ENCODE results near the gene FNDC7.
"Not testable (repeated sequence)": the region's sequence is repeated elsewhere in the genome, so short reads cannot be mapped to it uniquely, and the experiment has no call there.

Gene FNDC7

GRCh38 chr1:108758796-108759195, 46.1 kb downstream of the FNDC7 start:
- H3K9me3 Mint-ChIP-seq, result no peaks in the 10 kb centered on the region
- ATAC-seq (replicated peaks; ENCODE audit: extremely low read depth, poor library complexity, severe bottlenecking) (no peak), DNase-seq (ENCODE audit: low spot score in 2 of 2) (no peak)
- H3K27me3 Mint-ChIP-seq, result no peaks in the 10 kb centered on the region
- no peak overlapping the region for H3K4me3 Mint-ChIP-seq
- H3K27ac Mint-ChIP-seq (ENCODE audit: low read depth), result no peak overlapping the region
- H3K36me3 Mint-ChIP-seq (ENCODE audit: insufficient read depth), result peaks cover 58% of the 10 kb centered on the region
- peaks cover under 1% of the 10 kb centered on the region for H3K4me1 Mint-ChIP-seq

GRCh38 chr1:108767115-108767514, 54.4 kb downstream of the FNDC7 start:
- peaks cover 27% of the 10 kb centered on the region for H3K4me1 Mint-ChIP-seq
- ATAC-seq (replicated peaks; ENCODE audit: extremely low read depth, poor library complexity, severe bottlenecking) (no peak), DNase-seq (ENCODE audit: low spot score in 2 of 2) (no peak)
- H3K27ac Mint-ChIP-seq (ENCODE audit: low read depth), result no peak overlapping the region
- no peak overlapping the region for H3K4me3 Mint-ChIP-seq
- peaks cover 34% of the 10 kb centered on the region for H3K36me3 Mint-ChIP-seq (ENCODE audit: insufficient read depth)
- no peaks in the 10 kb centered on the region for H3K27me3 Mint-ChIP-seq
- H3K9me3 Mint-ChIP-seq, result no peaks in the 10 kb centered on the region

- Mint-ChIP-seq H3K36me3 (ENCODE audit: insufficient read depth) (peaks cover 34% of the 10 kb centered on the region), H3K4me3 (no peak overlapping the region), H3K4me1 (peaks cover 27% of the 10 kb centered on the region), H3K27ac (ENCODE audit: low read depth) (peak overlapping the region; percentile 45), H3K27me3 (no peaks in the 10 kb centered on the region), H3K9me3 (no peaks in the 10 kb centered on the region)
- DNase-seq (ENCODE audit: low spot score in 2 of 2) (no peak), ATAC-seq (replicated peaks; ENCODE audit: extremely low read depth, poor library complexity, severe bottlenecking) (no peak)
These were observed 55.0 kb downstream of the FNDC7 start for GRCh38 chr1:108767708-108768107.

GRCh38 chr1:108777839-108778238, 65.1 kb downstream of the FNDC7 start:
- Mint-ChIP-seq H3K36me3 (ENCODE audit: insufficient read depth) (peaks cover 50% of the 10 kb centered on the region), H3K9me3 (no peaks in the 10 kb centered on the region), H3K27ac (ENCODE audit: low read depth) (no peak overlapping the region), H3K4me3 (no peak overlapping the region), H3K27me3 (no peaks in the 10 kb centered on the region), H3K4me1 (no peaks in the 10 kb centered on the region)
- no peak for ATAC-seq (replicated peaks; ENCODE audit: extremely low read depth, poor library complexity, severe bottlenecking)
- no peak for DNase-seq (ENCODE audit: low spot score in 2 of 2)

- H3K4me3 Mint-ChIP-seq, result no peak overlapping the region
- H3K9me3 Mint-ChIP-seq, result peaks cover 3% of the 10 kb centered on the region
- no peak for ATAC-seq (replicated peaks; ENCODE audit: extremely low read depth, poor library complexity, severe bottlenecking)
- no peak overlapping the region for H3K27ac Mint-ChIP-seq (ENCODE audit: low read depth)
- peaks cover 49% of the 10 kb centered on the region for H3K36me3 Mint-ChIP-seq (ENCODE audit: insufficient read depth)
- DNase-seq (ENCODE audit: low spot score in 2 of 2), result no peak
- H3K27me3 Mint-ChIP-seq, result no peaks in the 10 kb centered on the region
- no peaks in the 10 kb centered on the region for H3K4me1 Mint-ChIP-seq
These were observed 66.7 kb downstream of the FNDC7 start for GRCh38 chr1:108779455-108779854.

- H3K9me3 Mint-ChIP-seq, result peaks cover 11% of the 10 kb centered on the region
- H3K27ac Mint-ChIP-seq (ENCODE audit: low read depth), result peak overlapping the region; percentile 22
- DNase-seq (ENCODE audit: low spot score in 2 of 2) (no peak), ATAC-seq (replicated peaks; ENCODE audit: extremely low read depth, poor library complexity, severe bottlenecking) (no peak)
- peaks cover 4% of the 10 kb centered on the region for H3K4me1 Mint-ChIP-seq
- peaks cover 51% of the 10 kb centered on the region for H3K36me3 Mint-ChIP-seq (ENCODE audit: insufficient read depth)
- H3K4me3 Mint-ChIP-seq, result no peak overlapping the region
- H3K27me3 Mint-ChIP-seq, result no peaks in the 10 kb centered on the region
These were observed 68.3 kb downstream of the FNDC7 start for GRCh38 chr1:108780937-108781574.

GRCh38 chr1:108781575-108781944, 68.9 kb downstream of the FNDC7 start:
- H3K27me3 Mint-ChIP-seq; ATAC-seq (replicated peaks; ENCODE audit: extremely low read depth, poor library complexity, severe bottlenecking); H3K27ac Mint-ChIP-seq (ENCODE audit: low read depth); DNase-seq (ENCODE audit: low spot score in 2 of 2); H3K4me3 Mint-ChIP-seq; H3K4me1 Mint-ChIP-seq: not testable (repeated sequence)
- peaks cover 13% of the 10 kb centered on the region for H3K9me3 Mint-ChIP-seq
- H3K36me3 Mint-ChIP-seq (ENCODE audit: insufficient read depth), result peaks cover 50% of the 10 kb centered on the region

- H3K36me3 Mint-ChIP-seq (ENCODE audit: insufficient read depth), result peaks cover 51% of the 10 kb centered on the region
- no peak overlapping the region for H3K27ac Mint-ChIP-seq (ENCODE audit: low read depth)
- no peaks in the 10 kb centered on the region for H3K27me3 Mint-ChIP-seq
- peaks cover 13% of the 10 kb centered on the region for H3K9me3 Mint-ChIP-seq
- no peak for DNase-seq (ENCODE audit: low spot score in 2 of 2)
- H3K4me1 Mint-ChIP-seq, result peaks cover 12% of the 10 kb centered on the region
- ATAC-seq (replicated peaks; ENCODE audit: extremely low read depth, poor library complexity, severe bottlenecking), result no peak
- no peak overlapping the region for H3K4me3 Mint-ChIP-seq
These were observed 72.6 kb downstream of the FNDC7 start for GRCh38 chr1:108785264-108785663.

GRCh38 chr1:108785880-108786279, 73.2 kb downstream of the FNDC7 start:
- Mint-ChIP-seq H3K27ac (ENCODE audit: low read depth) (no peak overlapping the region), H3K4me1 (peaks cover 12% of the 10 kb centered on the region), H3K36me3 (ENCODE audit: insufficient read depth) (peaks cover 46% of the 10 kb centered on the region), H3K4me3 (no peak overlapping the region), H3K27me3 (no peaks in the 10 kb centered on the region), H3K9me3 (peaks cover 13% of the 10 kb centered on the region)
- ATAC-seq (replicated peaks; ENCODE audit: extremely low read depth, poor library complexity, severe bottlenecking), result no peak
- DNase-seq (ENCODE audit: low spot score in 2 of 2), result no peak

- DNase-seq (ENCODE audit: low spot score in 2 of 2) (no peak), ATAC-seq (replicated peaks; ENCODE audit: extremely low read depth, poor library complexity, severe bottlenecking) (no peak)
- H3K4me3 Mint-ChIP-seq, result no peak overlapping the region
- H3K36me3 Mint-ChIP-seq (ENCODE audit: insufficient read depth), result peaks cover 43% of the 10 kb centered on the region
- H3K27me3 Mint-ChIP-seq, result no peaks in the 10 kb centered on the region
- peaks cover 6% of the 10 kb centered on the region for H3K4me1 Mint-ChIP-seq
- H3K9me3 Mint-ChIP-seq, result peaks cover 13% of the 10 kb centered on the region
- no peak overlapping the region for H3K27ac Mint-ChIP-seq (ENCODE audit: low read depth)
These were observed 79.1 kb downstream of the FNDC7 start for GRCh38 chr1:108791790-108792189.

All from central memory CD8-positive, alpha-beta T cell (primary cell).